IPS-18c (cell line): ENCODE results near the gene CEMIP2.

ENCODE experiments used
- H3K4me3 ChIP-seq: 2 replicates; pipeline ENCODE4 v1.7.0; 2013; ENCODE audit warnings: low read depth, mild to moderate bottlenecking, low read length, moderate library complexity; ENCODE audit not compliant: insufficient read depth
- H3K9me3 ChIP-seq: one replicate; pipeline ENCODE4 v1.6.1; 2013; ENCODE audit warnings: mild to moderate bottlenecking, low read length, moderate library complexity; ENCODE audit not compliant: control insufficient read depth, insufficient read depth

Gene CEMIP2

GRCh38 chr9:71655778-71656177 lies 112.5 kb downstream of the CEMIP2 start:
- Histone ChIP-seq H3K4me3 (no peak overlapping the region), H3K9me3 (no peaks in the 10 kb centered on the region)

- H3K4me3 ChIP-seq: no peak overlapping the region
- no peaks in the 10 kb centered on the region for H3K9me3 ChIP-seq
These were observed 113.2 kb downstream of the CEMIP2 start for GRCh38 chr9:71655141-71655540.

- H3K4me3 ChIP-seq: no peak overlapping the region
- no peaks in the 10 kb centered on the region for H3K9me3 ChIP-seq
These were observed 115.8 kb downstream of the CEMIP2 start for GRCh38 chr9:71652480-71652879.

- Histone ChIP-seq H3K4me3 (no peak overlapping the region), H3K9me3 (no peaks in the 10 kb centered on the region)
These were observed 119.9 kb downstream of the CEMIP2 start for GRCh38 chr9:71648453-71648852.

GRCh38 chr9:71647094-71647591 lies 121.2 kb downstream of the CEMIP2 start:
- Histone ChIP-seq H3K4me3 (no peak overlapping the region), H3K9me3 (no peaks in the 10 kb centered on the region)

GRCh38 chr9:71646131-71646530 lies 122.2 kb downstream of the CEMIP2 start:
- Histone ChIP-seq H3K4me3 (no peak overlapping the region), H3K9me3 (no peaks in the 10 kb centered on the region)

- H3K9me3 ChIP-seq: no peaks in the 10 kb centered on the region
These were observed 123.4 kb downstream of the CEMIP2 start for GRCh38 chr9:71644819-71645362.

GRCh38 chr9:71643330-71643729 lies 125.0 kb downstream of the CEMIP2 start:
- Histone ChIP-seq H3K4me3 (no peak overlapping the region), H3K9me3 (no peaks in the 10 kb centered on the region)

More at GRCh38 chr9:71644819-71645362, 123.4 kb downstream of the CEMIP2 start:
- no peak overlapping the region for H3K4me3 ChIP-seq

GRCh38 chr9:71642056-71642455 lies 126.3 kb downstream of the CEMIP2 start:
- no peaks in the 10 kb centered on the region for H3K9me3 ChIP-seq
- no peak overlapping the region for H3K4me3 ChIP-seq

- Histone ChIP-seq H3K9me3 (no peaks in the 10 kb centered on the region), H3K4me3 (no peak overlapping the region)
These were observed 129.7 kb downstream of the CEMIP2 start for GRCh38 chr9:71638627-71639026.

- no peak overlapping the region for H3K4me3 ChIP-seq
- H3K9me3 ChIP-seq: no peaks in the 10 kb centered on the region
These were observed 130.4 kb downstream of the CEMIP2 start for GRCh38 chr9:71637926-71638325.

- Histone ChIP-seq H3K4me3 (no peak overlapping the region), H3K9me3 (no peaks in the 10 kb centered on the region)
These were observed 130.9 kb downstream of the CEMIP2 start for GRCh38 chr9:71637375-71637774.

GRCh38 chr9:71636143-71636839 lies 132.0 kb downstream of the CEMIP2 start:
- no peaks in the 10 kb centered on the region for H3K9me3 ChIP-seq
- H3K4me3 ChIP-seq: no peak overlapping the region

GRCh38 chr9:71634752-71635151 lies 133.6 kb downstream of the CEMIP2 start:
- Histone ChIP-seq H3K4me3 (no peak overlapping the region), H3K9me3 (no peaks in the 10 kb centered on the region)
